IPS-NIHi7 (cell line): ENCODE data around the gene ARHGAP10.

Experiments used
- DNase-seq: peaks from one replicate; pipeline ENCODE4 v3.0.0; 2012; ENCODE audit warnings: mixed read lengths; ENCODE audit errors: extremely low spot score

Gene ARHGAP10, protein sequence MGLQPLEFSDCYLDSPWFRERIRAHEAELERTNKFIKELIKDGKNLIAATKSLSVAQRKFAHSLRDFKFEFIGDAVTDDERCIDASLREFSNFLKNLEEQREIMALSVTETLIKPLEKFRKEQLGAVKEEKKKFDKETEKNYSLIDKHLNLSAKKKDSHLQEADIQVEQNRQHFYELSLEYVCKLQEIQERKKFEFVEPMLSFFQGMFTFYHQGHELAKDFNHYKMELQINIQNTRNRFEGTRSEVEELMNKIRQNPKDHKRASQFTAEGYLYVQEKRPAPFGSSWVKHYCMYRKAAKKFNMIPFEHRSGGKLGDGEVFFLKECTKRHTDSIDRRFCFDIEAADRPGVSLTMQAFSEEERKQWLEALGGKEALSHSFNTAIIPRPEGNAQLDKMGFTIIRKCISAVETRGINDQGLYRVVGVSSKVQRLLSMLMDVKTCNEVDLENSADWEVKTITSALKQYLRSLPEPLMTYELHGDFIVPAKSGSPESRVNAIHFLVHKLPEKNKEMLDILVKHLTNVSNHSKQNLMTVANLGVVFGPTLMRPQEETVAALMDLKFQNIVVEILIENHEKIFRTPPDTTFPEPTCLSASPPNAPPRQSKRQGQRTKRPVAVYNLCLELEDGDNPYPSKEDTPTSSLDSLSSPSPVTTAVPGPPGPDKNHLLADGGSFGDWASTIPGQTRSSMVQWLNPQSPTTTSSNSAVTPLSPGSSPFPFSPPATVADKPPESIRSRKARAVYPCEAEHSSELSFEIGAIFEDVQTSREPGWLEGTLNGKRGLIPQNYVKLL

GRCh38 chr4:147731580-147732517 lies at the start of gene ARHGAP10:
Gene ARHGAP10 (plus strand): TSS chr4:147732088. CDS start chr4:147732302, 214 bp downstream.
- DNase-seq = peak; percentile 60

DNA sequence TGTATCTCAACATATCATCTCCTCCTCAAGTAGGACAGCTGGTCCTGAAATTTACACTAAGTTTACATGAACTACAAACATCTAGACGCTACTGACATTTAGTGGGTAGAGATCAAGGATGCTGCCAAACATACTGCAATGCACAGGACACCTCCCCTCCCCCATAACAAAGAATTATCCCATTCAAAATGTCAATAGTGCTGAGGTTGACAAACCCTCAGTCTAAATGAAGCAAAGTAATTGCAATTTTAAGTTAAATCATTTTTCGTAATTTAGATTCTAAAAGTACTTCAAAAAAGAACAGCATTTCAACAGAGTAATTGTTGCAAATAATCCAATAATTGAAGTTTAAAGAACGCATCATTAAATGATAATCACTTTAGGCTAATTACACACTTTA lies 49.1 kb upstream of the ARHGAP10 start:
- DNase-seq = no peak

DNA sequence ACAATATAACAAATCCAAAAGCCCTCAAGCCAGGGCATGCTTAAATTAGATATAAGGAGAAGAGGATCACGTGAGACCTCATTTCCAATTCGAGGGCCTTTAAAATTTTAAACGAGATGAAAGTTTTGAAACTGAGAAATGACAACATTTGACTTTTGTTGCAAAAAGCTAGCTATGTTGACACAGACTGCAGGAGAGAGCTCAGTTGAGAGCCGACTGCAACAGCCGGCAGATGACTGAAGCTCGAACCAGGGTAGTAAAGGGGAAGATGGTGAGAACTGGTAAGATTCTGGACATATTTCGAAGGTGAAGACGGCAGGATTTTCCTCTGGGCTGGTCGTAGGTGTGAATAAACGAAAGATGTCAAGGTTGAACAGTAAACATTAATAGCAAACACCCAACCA lies 48.7 kb upstream of the ARHGAP10 start:
- peak; percentile 14 for DNase-seq

DNA sequence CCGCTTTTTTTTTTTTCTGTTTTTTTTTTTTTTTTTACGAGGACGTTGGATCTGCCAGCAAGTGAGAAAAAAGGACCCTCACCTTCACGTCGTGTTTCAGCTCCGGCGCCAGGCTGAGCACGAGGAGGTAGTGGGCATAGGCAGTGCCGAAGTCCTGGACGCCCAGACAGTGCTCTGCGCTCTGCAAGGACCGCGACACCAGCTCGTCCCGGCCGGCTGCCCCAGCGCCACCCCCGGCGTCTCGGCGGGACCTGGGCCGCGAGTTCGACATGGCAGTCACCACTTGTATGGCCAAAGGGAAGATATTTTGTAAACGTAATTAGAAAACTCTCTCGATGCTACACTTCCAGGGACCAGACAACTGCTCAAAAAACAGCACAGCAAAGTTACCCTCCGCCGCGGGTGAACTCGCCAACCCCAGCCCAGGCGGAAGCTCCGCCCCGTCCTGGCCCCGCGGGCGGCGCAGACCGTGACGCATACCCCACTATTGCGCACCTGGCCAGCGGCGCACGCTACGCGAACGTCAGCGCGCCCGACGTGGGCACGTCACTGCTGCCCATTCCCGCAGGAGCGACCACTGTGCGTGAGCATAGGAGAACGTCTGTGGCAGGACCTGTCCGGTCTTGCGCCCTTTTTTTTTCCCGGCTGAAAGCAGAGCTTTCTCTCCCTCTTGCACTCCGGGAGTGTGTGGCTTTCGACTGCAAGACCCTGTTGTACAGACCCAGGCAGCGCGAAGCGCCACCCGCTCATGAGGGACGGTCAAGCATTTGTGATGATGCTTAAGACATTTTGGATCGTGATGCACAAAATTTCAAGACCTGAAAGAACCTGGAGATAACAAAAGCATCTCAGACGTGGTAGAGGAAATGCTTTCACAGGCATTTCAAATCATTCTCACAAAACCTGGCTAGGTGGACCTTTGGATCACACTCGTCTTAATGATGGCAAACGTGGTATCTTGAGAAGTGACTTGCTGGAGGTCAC lies 47.9 kb upstream of the ARHGAP10 start, which contains the start of gene PRMT9:
TSS of gene PRMT9 (minus strand) at position 447 of the 984 bp plus-strand sequence. CDS start at position 271, 176 bp downstream.
- DNase-seq = peak; percentile 96

DNA sequence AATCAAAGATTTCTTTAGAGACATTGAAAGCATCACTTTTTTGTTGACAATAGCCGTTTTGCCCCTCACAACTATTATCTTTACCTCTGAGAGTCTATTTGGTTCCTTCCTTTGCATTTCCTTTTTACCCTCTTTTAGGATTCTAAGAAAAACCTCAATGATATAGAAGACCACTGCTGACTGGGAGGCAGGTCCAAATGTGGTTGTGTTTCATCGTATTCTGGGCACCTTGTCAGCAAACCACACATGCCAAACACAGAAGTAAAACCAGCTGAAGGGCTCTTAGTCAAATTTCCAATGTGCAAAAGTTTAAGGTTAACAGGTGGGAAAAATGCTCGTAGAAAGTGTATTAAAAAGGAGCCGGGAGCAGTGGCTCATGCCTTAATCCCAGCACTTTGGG lies 42.8 kb upstream of the ARHGAP10 start:
- DNase-seq = no peak

DNA sequence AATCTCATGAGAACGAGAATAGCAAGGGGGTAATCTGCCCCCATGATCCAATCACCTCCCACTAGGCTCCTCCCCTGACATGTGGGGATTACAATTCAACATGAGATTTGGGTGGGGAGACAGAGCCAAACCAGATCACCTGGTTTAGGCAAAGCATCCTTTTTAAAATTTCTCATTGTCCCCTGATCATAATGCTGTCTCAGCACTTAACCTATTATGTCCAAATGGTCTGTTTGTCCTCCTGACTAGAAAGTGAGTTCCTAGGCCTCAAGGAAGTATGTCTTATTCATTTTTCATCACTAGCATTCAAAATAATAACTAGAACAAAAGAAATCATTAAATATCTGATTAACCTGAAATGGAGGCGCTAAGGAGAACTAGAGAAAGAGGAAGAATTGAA lies 40.1 kb upstream of the ARHGAP10 start:
- no peak for DNase-seq

- DNase-seq = no peak
Observed at GRCh38 chr4:147693218-147693617, 38.7 kb upstream of the ARHGAP10 start.

- no peak for DNase-seq
Observed at GRCh38 chr4:147696866-147697265, 35.0 kb upstream of the ARHGAP10 start.

GRCh38 chr4:147704846-147705245 lies 27.0 kb upstream of the ARHGAP10 start:
- DNase-seq = no peak

GRCh38 chr4:147707892-147708672 lies 23.8 kb upstream of the ARHGAP10 start:
- peak; percentile 37 for DNase-seq

DNA sequence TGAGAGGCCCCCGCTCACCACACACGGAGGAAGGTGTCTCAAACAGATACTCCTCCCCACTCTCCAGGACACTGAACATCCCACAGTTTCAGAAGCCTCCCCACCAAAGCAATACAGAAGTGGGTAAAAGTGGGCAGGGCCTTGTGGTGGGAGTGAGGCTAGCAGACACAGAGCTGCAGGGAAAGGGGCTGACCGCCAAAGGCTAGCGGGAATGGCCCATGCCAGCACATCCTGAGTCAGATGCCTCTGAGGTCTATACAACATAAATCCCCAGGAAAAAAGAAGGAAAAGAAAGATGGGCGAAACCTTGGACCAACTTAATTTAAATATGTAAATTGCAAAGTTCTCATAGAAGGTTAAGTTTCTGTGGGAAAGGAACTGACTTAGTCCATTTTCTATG lies 21.9 kb upstream of the ARHGAP10 start:
- DNase-seq = no peak

DNA sequence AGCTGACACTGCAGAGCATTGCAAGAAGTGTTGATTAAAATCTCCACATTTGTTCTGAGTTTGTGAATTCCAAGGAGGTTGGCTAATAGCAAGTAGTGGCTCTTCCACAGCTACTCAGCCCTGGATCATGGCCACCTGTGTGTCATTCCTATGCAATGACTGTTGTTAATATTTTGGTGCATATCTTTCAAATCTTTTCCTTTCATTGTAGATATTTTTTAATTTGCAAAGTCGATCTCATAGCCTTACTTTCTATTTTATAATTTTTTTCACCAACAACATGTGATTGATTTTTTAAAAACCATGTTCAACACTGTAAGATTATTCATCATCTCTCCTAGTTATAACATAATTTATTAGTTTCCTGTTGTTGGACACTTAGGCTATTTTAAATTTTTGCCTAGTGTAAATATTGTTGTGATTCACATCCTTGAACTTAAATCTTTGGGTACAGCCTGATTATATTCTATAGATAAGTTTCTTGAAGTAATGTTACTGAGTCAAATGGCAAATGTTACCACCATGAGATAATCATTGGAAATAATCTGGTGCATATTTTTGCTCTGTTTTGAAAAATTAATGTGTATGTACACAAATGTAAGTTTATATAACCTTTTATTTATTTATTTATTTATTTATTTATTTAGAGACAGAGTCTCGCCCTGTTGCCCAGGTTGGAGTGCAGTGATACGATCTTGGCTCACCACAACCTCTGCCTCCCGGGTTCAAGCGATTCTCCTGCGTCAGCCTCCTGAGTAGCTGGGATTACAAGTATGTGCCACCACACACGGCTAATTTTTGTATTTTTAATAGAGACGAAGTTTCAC lies 17.1 kb upstream of the ARHGAP10 start:
- no peak for DNase-seq

DNA sequence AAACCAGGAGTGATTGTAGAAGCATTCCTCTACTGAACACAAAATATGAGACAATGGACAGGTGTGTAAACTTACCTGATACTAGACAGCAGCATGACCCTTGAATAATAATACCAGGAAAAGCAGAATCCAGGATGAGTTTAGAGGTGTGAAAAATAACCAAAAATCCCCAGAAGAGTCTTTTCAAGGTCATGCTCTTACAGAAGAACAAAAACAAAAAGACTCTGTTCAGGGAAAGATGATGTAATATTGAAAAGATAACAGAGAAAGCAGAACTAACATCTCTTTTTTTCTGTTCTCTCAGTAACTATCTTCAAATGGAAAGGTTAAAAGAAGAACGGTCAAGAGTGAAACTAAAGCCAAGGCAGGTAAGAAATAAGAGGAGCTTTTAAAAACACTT lies 14.0 kb upstream of the ARHGAP10 start:
- no peak for DNase-seq

DNA sequence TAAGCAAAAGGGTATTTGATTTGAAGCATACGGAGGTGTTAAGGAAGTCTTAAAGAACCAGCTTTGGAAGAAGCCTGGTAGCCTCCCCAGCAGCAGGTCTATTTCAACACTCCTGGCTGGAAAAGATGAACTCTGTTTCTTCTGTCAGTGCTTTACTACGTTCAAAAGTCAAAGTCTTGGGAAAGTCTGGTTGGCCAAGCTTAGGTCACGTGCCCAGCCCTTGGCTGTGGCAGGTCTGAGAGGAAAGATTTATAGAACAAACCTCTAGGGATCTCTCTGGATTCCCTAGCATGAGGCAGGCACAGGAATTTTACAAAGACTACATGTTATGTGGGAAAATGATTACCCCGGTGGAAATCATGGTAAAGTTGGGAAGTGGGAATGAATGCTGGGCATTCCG lies 8.6 kb upstream of the ARHGAP10 start:
- DNase-seq = no peak

DNA sequence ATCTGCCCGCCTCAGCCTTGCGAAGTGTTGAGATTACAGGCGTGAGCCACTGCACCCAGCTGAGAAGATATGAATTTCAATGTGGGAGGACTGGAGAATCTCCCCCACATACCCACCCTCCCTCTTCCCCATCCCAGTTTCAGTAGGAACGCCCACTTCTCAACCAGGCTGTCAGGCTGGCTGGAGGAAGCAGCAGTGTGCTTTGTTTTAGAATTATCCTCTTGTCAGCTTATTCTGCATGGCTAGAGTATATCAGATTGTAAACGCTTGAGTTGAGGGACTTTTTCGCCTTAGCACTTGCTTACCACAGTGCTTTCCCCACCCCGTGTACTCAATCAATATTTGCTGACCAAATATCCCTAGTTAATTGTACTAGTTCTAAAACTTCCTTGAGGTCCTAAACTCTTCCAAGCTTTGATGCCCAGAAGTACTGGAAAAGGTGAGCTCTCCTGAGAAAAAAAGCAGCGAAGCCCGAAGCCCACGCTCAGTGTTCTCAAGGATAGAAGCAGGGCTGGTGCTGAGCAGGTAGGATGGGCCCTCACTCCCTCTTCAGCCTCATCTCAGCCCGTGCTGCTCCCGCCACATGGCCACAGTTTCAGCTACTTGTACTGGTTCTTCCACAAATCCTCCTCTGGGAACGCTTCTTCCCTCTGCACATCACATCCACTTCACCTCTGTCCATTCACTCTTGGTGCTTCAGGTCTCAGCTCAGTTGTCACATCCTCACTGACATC lies 7.3 kb upstream of the ARHGAP10 start:
- DNase-seq = no peak

GRCh38 chr4:147725673-147726072 lies 6.2 kb upstream of the ARHGAP10 start:
- DNase-seq = no peak

DNA sequence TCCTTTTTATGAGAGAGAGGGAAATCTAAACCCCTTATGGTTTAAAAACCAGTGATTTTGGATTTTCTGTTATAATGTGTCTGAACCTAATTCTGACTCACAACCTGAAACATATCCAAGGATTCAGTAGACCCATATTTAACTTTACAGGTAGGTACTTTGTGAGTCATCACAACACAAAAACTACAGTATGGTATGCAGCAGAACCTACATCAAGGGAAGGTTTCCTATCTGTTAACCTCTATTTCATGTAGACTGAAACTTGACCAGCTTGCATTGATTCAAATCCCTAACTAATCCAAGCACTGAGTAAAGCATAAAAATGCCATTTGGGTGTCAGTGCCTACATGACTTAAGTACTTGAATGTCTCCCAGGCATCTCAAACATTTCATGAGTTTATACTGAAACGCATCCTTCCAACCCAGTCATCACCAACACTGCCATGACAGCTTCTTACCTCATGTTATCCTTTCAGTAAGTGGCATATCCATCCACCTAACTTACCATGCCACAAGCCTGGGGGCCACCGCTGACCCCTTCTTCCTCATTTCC lies 4.3 kb upstream of the ARHGAP10 start:
- DNase-seq = no peak

- no peak for DNase-seq
Observed at GRCh38 chr4:147730333-147730732, 1.6 kb upstream of the ARHGAP10 start.
